NCI-H1436 (cell line): ENCODE results near the gene SPN.
"Not testable (repeated sequence)": the region's sequence is repeated elsewhere in the genome, so short reads cannot be mapped to it uniquely, and the experiment has no call there.

Experiments
- DNase-seq: peaks from one replicate; lab custom pipeline; 2025; lab: John Stamatoyannopoulos, UW

Gene SPN, protein sequence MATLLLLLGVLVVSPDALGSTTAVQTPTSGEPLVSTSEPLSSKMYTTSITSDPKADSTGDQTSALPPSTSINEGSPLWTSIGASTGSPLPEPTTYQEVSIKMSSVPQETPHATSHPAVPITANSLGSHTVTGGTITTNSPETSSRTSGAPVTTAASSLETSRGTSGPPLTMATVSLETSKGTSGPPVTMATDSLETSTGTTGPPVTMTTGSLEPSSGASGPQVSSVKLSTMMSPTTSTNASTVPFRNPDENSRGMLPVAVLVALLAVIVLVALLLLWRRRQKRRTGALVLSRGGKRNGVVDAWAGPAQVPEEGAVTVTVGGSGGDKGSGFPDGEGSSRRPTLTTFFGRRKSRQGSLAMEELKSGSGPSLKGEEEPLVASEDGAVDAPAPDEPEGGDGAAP

DNA sequence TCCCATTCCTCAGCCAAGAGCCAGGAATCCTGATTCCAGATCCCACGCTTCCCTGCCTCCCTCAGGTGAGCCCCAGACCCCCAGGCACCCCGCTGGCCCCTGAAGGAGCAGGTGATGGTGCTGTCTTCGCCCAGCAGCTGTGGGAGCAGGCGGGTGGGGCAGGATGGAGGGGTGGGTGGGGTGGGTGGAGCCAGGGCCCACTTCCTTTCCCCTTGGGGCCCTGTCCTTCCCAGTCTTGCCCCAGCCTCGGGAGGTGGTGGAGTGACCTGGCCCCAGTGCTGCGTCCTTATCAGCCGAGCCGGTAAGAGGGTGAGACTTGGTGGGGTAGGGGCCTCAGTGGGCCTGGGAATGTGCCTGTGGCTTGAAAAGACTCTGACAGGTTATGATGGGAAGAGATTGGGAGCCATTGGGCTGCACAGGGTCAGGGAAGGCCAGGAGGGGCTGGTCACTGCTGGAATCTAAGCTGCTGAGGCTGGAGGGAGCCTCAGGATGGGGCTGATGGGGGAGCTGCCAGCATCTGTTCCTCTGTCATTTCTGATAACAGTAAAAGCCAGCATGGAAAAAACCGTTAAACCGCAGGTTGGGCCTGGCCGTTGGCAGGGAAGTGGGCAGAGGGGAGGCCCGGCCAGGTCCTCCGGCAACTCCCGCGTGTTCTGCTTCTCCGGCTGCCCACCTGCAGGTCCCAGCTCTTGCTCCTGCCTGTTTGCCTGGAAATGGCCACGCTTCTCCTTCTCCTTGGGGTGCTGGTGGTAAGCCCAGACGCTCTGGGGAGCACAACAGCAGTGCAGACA, at the start of gene SPN:
TSS of gene SPN (plus strand) at position 232 of the 791 bp plus-strand sequence. CDS start at position 714, 482 bp downstream.
- no peak for DNase-seq

DNA sequence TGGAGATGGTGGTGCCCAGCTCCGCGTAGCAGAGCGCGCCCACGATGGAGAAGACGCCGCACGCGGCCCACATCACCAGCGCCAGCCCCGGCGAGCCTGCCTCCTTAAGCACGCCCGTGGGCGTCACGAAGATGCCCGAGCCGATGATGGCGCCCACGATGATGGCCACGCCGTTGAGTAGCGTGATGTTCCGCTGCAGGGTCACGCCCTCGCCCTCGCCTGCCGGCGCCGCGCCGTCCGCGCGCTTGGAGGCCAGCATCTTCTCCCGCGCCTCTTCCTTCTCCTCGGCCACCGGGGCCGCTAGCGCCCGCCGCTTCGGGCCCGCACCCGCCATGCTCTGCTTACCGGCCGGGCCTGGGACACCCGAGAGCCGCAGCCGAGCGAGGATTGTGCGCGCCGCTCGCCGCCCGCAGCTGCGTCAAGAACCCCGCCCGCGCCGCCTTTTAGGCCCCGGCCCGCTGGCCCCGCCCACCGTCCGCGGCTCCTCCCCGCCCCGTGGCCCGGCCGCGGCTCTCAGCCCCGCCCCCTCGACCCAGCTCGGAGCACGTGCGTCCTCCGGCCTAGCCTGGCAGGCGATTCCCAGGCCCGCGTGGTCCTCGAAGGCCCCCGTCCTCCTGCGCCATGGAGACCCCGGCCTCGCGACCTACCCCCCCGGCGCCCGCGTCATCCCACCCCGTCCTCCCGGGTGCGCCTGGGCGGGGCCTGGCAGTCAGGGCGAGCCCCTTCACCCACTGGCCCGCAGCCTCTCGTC, 49.6 kb upstream of the SPN start:
- peak; percentile 83 for DNase-seq

DNA sequence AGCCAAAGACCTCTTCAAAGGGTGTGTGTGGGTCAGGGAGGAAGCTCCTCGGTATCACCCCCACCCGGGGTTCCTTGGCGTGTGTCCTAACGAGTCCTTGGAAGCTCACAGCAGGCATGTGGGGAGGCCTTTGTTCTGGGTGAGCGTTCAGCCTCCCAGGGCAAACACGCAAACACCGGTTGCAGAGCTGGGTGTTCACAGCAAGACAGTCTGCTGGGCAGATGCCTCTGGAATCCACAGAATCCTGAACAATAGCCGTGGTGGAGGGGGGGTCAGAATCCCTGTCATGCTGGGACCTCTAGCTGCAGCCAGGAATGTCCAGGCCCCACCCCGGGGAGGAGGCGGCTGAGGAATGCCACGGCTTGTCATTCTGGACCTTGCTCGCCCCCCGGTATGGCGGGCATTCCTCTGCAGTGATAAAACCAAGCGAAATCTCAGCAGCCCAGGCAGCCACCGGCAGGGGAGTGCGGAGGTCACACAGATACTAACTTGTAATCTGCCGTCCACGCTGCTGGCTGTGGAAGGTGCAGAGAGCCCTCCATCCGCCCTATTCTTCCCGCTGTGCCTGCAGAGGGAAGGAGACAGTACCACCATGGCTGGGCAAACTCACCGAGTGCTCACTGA, 48.2 kb upstream of the SPN start:
- not testable (repeated sequence) for DNase-seq

DNA sequence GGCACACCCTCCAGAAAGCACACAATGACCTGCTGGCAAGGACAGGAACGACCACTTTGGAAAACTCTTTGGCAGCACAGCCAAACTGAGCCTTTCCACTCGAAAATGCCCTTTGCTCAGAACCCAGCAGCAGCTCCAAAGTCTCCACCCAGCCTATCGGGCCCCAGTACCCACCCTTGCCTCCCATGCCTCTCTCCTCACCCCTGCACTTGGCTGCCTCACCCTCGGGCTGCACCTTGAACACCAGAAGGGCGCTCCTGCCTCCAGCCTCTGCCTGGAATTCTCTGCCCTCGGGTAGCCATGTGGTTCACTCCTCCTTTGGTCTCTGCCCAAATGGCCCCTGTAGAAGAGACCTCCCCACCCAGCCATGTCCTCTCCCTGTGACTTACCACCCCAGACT, 46.9 kb upstream of the SPN start:
- not testable (repeated sequence) for DNase-seq

DNA sequence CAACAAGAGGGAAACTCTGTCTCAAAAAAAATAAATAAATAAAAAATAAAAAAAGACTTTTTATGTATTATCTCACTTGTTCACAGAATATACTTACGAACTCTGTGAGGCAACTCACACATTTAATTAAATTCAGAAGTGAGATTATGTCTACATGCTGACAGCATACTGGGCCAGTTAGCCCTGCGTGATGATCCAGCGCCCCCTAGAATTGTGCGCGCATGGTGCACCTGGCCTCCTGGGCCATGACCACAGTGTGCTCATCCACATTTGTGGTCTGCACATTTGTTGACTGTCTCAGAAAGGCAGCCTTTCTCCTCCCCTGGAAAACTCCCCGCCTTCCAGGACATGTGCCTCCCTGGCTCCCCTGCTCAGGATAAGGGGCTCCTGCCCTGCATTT, 42.5 kb upstream of the SPN start:
- DNase-seq, result not testable (repeated sequence)

DNA sequence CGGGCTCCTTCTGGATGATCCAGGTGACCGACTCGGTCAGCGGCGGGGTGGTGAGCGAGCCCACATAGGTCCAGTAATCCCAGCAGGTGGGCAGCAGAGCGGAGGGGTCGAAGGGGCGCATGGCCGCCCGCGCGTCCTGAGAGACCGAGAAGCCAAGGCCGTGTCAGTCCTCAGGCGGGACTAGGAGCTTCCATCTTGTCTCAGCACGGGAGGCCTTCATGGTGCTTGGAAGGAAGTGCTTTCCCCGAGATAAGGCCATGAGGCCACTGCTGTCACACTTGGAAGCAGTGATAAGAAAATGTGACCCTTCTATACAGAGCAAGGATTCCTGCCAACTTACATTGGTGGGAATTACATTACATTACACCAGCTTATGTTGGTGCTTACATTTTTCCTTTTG, 40.3 kb upstream of the SPN start:
- not testable (repeated sequence) for DNase-seq

DNA sequence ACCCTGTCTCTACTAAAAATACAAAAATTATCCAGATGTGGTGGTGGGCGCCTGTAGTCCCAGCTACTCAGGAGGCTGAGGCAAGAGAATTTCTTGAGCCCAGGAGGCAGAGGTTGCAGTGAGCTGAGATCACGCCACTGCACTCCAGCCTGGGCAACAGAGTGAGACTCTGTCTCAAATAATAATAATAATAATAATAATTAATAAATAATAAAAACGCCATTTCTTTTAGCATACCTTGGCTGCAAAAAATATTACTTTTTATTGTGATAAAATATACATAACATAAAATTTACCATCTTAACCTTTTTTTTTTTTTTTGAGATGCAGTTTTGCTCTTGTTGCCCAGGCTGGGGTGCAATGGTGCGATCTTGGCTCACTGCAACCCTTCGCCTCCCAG, 39.8 kb upstream of the SPN start:
- not testable (repeated sequence) for DNase-seq

DNA sequence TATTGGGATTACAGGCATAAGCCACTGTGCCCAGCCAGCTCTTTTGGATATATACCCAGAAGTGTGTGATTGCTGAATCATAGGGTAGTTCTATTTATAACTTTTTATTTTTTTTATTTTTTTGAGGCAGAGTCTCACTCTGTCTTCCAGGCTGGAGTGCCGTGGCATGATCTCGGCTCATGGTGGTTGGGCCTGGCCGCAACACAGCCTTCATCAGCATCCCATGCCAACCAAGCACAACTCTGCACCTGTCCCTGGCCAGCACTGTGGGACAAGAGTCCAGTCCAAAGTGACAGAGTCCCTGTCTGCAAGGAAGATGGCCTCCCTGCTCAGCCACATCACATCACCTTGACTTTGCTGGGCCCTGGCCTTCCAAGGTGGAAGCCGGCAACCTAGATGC, 37.9 kb upstream of the SPN start:
- DNase-seq, result not testable (repeated sequence)

DNA sequence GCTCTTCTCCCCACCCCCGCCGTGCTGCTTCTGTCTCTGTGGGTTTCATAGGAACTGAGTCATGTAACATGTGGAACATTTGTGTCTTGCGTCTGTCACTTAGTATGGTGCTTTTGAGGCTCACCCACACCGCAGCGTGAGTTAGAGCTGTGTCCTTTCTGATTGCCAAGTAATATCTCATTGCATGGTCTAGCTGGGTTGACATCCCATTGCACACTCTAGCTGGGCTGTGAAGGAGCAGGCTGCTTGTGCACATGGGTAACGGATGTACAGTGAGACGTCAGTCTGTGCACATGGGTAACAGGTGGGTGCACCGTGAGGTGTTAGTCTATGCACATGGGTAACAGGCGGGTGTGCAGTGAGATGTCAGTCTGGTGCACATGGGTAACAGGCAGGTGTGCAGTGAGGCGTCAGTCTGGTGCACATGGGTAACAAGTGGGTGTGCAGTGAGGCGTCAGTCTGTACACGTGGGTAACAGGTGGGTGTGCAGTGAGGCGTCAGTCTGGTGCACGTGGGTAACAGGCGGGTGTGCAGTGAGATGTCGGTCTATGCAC, 36.2 kb upstream of the SPN start:
- not testable (repeated sequence) for DNase-seq

DNA sequence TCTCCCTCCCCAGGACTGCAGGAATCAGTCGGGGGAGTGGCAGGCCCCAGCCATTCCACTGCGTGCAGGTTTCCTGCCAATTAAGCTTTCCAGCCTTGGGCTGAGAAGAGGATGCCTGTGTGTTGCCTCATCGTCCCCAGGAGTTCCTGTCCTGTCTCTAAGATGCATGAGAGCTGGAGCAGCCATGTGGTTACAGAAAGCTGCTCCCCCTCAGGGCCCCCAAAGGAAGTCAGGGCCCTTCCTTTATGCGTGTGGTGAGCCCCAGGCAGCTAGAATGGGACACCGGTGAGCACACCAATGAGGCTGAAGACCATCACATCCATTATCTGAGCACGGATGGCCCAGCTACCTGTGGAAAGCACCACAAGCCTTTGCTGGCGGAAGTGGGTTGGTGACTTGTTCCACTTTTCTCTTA, 35.4 kb upstream of the SPN start:
- not testable (repeated sequence) for DNase-seq

DNA sequence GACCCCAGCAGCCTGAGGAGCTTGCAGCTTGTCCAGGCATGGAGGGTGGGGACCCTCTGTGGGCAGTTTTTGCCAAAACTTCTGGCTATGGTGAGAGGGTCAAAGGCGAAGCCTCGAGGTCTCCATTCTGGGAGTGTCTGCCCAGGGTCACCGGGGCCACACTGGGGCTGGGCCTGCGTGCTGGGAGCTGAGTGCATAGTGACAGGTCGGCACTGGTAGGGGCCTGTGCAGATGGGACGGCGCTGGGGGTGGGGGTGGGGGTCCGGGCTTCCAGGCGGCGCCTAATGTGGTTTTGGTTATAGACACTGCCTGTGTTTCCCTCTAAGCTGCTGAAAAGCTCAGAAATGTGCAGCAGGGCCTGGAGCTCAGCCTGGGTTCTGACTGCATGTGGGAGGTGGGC, 34.3 kb upstream of the SPN start:
- DNase-seq, result not testable (repeated sequence)

DNA sequence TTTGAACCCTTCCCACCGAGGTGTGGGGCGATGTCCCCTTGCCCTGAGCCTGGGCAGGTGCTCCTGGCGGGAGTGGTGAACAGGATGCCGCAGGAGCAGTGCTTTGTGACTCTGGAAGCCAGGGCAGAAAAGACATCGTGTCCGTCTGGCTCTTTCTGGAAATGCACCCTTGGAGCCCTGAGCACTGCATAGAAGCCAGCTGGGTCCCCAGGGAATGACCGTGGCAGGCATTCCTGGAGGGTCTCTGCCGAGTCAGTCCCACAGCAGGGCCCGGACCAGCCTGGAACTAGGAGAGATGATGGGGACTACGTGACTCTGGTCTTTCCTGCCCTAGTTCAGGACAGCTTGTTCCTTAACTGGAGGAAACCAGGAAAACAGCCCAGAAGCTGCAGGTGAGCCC, 33.7 kb upstream of the SPN start:
- not testable (repeated sequence) for DNase-seq

DNA sequence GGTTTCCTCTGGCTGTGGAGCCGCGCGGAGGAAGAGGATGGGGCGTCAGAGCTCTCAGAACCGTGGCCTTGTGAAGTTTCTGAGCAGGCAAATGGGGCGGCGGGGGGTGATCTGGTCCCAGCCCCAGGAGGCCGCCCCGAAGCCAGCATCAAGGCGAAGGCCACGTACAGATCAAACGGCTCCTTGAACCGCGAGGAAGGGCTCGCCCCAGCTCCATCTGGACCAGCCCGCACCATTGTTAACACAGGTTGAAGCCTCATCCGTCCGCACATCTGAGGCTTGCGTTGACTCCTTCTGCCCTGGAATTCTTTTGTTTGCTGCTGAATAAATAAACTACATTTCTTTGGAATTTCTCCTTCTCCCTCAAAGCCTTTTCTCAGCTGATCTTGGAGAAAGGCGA, 31.4 kb upstream of the SPN start:
- not testable (repeated sequence) for DNase-seq

DNA sequence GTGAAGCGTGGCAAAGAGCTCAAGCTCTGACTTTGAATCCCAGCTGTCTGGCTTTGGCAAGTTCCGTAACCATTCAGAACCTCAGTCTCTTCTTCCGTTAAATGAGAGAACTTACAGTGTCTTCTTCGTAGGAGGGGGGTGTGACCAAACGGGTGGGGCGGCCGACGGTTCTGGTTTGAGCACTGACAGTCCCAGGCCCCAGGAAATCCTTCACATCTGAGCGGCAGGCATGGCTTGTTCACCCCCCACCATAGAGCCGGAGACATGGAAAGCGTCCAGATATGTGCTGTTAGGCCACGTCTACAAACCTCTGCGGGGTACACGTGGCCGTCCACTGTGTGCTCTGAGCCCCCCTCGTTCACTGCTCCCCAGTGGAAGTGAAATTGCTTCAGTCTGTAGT, 27.1 kb upstream of the SPN start:
- DNase-seq, result not testable (repeated sequence)

DNA sequence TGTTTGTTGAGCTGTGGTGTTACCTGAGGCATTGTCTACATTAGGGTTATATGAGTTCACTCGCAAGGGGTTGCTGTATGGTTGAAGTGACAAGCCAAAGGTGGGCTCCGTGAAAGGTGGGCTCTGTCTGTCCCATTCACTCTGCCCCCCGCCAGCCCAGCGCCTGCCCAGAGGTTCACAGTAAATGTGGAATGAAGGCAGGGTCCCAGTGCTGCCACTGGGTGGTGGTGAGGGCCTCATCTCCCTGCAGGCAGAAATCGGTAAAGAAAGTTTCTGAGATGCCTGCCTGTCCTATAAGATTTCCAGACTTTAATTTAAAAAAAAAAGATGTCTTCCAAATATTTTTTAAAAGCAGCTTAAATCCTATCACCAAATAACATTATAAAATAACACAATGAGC, 26.7 kb upstream of the SPN start:
- DNase-seq, result not testable (repeated sequence)

DNA sequence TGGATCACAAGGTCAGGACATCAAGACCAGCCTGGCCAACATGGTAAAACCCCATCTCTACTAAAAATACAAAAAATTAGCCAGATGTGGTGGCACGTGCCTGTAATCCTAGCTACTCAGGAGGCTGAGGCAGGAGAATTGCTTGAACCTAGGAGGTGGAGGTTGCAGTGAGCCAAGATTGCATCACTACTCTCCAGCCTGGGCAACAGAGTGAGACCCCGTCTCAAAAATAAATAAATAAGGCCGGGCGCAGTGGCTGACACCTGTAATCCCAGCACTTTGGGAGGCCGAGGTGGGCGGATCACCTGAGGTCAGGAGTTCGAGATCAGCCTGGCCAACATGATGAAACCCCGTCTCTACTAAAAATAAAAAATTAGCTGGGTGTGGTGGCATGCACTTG, 24.3 kb upstream of the SPN start:
- DNase-seq, result not testable (repeated sequence)

DNA sequence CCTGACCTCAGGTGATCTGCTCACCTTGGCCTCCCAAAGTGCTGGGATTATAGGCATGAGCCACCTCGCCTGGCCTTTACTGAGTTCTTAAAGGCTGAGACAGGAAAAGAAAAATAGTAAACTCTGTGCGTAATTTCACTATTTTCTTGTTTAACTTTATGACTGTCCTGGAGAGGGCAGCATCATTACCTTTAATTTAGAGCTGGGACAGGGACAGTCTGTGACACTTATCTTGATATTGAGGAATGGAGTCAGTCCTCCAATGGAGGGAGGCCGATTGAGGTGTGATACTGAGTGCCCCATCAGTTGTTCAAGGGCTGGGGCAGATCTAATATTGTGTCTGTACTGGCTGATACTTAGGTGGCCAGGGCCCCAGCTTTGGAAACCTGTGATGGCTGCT, 21.5 kb upstream of the SPN start:
- no peak for DNase-seq

DNA sequence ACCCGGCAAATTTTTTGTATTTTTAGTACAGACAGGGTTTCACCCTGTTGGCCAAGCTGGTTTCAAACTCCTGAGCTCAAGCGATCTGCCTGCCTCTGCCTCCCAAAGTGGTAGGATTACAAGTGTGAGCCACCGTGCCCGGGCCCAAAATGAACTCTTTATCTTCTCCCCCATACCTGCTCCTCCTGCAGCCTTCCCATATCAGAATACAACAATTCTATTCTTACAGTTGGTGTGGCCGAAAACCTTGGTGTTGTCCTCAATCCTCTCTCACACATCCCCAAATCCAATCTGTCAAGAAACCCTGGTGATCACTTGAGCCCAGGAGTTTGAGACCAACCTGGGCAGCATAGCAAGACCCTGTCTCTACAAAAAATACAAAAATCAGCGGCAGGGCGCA, 19.5 kb upstream of the SPN start:
- DNase-seq, result no peak

DNA sequence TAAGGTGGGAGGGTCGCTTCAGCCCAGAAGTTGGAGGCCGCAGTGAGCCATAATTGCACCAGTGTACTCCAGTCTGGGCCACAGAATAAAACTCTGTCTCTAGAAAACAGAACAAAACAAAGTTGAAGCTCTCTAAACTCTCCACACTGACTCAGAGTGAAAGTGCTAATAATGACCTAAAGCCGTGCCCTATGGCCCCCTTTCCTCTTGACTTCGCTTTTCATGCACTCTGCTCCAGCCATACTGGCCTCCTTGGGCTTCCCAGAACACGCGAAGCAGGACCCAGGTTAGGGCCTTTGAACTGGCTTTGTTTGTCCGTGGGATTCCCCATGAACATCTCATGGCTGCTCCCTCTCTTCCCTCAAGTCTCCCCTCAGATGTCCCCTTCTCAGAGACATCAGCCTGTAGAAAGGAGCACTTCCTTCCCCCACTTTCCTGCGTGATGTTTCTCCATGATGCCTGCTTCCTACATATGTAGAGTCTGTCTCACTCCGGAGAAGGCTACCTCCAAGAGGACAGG, 18.6 kb upstream of the SPN start:
- DNase-seq, result no peak

DNA sequence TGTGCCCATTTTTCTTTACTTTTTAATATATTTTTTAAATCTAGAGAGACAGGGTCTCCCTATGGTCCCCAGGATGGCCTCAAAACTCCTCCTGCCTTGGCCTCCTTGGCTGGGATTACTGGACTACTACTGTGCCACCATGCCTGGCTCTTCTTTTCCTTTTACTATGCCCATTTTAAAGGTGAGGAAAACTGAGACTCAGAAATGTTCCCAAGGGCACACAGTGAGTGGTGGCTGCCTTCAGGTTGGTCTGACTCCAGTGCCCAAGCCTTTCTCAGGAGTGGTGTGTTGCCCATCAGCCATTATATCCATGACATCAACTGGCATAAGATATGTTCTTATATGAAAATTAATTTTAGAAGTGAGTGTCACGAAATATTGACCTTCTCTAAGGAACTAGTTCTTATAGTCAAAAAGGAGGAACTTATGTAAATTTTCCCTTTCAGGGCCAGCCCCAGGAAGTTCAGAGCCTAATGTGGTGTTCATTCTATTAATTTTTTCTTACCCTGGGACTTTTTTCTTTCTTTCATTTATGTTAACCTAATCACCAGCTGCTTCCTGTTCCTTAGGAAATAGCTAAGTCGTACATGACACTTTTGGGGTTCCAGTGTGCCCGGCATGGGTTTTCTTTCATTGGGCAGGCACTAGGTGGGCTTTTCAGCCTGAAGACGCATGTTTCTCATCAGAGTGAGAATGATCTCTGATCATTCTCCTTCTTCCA, 17.9 kb upstream of the SPN start:
- no peak for DNase-seq

DNA sequence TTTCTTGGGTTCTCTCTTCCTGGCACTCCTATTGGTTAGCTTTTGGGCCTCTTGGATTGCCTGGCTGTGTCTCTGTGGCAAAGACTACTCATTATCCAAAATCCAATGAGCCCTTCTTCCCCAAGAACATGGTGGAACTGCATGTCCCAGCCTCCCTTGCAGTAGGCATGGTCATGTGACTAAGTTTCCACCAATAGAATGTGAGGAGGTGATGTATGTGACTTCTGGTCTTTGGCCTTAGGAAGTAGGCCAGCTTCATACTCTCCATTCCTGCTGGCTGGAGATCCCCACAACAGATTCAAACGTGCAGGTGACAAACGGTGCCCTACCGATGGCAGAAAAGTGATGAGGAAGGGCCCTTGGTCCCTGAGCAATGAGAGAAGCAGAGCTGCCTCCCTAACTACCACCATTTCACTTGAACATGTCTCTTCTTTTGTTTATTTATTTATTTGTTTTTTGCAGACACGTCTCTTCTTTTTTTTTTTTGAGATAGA, 17.3 kb upstream of the SPN start:
- no peak for DNase-seq
